ENCODE measurements around the gene ZP2.
"Not testable (repeated sequence)": the region's sequence is repeated elsewhere in the genome, so short reads cannot be mapped to it uniquely, and the experiment has no call there.

Gene ZP2

DNA sequence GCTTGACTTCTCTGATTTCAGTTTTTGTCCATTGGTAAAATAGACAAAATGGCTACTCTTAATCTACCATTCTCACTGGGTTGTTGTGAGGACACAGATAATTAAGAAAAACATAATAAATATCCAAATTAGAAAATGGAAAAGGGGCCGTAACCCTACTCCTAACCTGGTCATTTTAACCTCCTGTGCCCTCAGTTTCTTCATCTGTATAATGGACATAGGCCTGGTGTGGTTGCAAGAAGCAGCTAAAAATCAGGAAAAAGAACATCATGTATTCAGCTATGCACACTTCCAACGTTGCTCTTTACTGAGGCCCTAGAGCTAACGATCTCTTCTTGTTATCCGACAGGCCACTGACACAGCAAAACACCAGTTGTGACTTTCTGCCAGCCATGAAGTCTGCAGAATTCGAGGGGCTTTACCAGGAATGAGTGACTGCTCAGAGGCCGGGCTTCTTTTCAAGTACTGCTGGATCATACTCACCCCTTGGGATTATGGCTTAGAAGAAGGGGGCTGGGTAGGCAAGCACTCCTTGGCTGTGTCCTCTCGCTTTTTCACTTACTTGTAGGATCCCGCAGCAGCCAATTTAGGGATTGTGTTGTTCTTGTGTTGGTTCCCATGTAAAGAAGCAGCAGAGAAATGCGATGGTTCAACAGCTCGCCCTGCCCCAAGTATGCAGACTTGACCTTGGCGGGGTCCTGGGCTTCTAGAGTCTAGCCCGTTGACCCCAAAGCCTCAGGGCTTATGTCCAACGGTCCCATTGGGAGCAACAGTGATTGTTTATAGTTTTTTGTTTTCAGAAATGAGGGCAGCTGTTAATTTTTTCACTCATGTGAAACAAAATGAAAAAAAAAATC lies 32.0 kb downstream of the ZP2 start:
- H3K4me3 ChIP-seq (ENCODE audit: low read length) = no peak overlapping the region
- DNase-seq (ENCODE audit: low read depth) = no peak
- TF ChIP-seq, protein P1, sequence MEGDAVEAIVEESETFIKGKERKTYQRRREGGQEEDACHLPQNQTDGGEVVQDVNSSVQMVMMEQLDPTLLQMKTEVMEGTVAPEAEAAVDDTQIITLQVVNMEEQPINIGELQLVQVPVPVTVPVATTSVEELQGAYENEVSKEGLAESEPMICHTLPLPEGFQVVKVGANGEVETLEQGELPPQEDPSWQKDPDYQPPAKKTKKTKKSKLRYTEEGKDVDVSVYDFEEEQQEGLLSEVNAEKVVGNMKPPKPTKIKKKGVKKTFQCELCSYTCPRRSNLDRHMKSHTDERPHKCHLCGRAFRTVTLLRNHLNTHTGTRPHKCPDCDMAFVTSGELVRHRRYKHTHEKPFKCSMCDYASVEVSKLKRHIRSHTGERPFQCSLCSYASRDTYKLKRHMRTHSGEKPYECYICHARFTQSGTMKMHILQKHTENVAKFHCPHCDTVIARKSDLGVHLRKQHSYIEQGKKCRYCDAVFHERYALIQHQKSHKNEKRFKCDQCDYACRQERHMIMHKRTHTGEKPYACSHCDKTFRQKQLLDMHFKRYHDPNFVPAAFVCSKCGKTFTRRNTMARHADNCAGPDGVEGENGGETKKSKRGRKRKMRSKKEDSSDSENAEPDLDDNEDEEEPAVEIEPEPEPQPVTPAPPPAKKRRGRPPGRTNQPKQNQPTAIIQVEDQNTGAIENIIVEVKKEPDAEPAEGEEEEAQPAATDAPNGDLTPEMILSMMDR (IDR thresholded peaks at IDR 0.05; ENCODE audit: insufficient read depth, low read depth, low read length, missing control alignments) = no peak

DNA sequence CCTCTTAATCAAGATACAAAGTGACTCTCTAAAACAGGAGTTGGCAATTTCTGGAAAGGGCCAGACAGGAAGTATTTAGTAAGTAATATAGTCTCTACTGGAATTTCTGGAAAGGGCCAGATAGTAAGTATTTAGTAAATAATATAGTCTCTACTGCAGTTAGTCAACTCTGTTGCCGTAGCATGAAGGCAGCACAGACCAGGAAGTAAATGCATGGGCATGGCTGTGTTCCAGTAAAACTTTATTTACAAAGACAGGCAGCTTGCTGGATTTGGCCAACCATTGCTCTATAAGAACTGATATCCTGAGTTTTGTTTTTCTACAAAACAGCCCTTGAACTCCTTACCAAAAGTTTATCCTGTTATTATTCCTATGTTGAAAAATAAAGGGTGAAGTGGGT lies 36.0 kb downstream of the ZP2 start:
- no peak overlapping the region for H3K4me3 ChIP-seq (ENCODE audit: low read length)
- TF ChIP-seq, protein P1 (IDR thresholded peaks at IDR 0.05; ENCODE audit: insufficient read depth, low read depth, low read length, missing control alignments) = no peak
- DNase-seq (ENCODE audit: low read depth) = no peak

DNA sequence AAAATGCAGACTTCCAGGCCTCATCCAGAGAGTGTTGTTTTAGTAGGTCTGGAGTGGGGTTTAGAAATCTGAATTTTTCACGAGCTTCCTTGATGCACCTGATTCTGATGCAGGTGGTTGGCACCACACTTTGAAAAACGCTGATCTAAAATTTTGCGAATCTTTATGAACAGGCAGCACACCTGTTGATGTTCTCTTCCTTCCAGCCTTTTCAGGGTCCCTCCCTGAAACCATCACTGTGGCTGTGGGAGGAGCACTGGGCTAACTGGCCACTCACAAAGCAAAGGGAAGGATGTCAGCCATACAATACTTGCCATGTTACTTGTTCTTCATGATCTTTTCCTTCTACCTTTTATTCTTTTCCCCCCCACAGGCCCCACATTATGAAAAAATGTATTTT lies 38.7 kb downstream of the ZP2 start:
- DNase-seq (ENCODE audit: low read depth) = no peak
- TF ChIP-seq, protein P1 (IDR thresholded peaks at IDR 0.05; ENCODE audit: insufficient read depth, low read depth, low read length, missing control alignments) = no peak
- H3K4me3 ChIP-seq (ENCODE audit: low read length) = no peak overlapping the region

DNA sequence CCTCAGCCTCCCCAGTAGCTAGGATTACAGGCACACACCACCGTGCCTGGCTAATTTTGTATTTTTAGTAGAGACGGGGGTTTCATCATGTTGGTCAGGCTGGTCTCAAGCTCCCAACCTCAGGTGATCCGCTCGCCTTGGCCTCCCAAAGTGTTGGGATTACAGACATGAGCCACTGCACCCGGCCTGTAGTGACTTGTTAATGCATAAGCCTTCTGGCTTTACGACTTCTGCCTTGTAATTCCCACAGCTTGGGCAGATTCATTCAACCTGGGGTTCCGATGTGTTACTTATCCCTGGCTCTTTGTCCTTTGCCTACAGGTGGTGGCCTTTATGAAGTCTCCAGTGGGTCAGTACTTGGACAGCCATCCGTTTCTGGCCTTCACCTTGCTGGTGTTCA lies 41.3 kb downstream of the ZP2 start:
- H3K4me3 ChIP-seq (ENCODE audit: low read length); DNase-seq (ENCODE audit: low read depth): not testable (repeated sequence)

DNA sequence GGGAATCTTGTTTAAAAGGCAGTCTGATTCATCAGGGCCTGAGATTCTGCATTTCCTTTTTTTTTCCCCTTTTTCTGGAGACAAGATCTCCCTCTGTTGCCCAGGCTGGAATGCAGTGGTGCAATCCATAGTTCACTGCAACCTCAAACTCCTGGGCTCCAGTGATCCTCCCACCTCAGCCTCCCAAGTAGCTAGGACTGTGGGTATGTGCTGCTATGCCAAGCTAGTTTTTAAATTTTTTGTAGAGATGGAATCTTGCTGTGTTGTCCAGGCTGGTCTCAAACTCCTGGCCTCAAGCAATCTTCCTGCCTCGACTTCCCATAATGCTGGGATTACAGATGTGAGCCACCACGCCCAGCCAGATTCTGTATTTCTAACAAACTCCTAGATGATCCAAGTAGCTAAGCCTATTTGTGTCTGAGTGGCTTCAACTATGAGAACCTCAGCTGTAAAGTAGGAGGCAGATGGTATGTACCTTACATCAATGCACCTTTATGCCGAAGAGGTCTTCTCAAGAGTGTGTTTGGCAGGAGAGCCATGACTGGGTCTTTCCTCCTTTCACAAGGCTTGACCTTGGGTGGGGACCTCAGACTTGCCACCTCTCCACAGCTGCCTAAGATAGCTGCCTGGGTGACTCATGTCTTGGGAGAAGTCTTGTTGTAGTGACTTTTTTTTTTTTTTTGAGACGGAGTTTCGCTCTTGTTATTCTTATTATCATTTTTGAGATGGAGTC lies 42.0 kb downstream of the ZP2 start:
- peak; percentile 31 for DNase-seq (ENCODE audit: low read depth)
- TF ChIP-seq, protein P1 (IDR thresholded peaks at IDR 0.05; ENCODE audit: insufficient read depth, low read depth, low read length, missing control alignments) = no peak
- no peak overlapping the region for H3K4me3 ChIP-seq (ENCODE audit: low read length)

DNA sequence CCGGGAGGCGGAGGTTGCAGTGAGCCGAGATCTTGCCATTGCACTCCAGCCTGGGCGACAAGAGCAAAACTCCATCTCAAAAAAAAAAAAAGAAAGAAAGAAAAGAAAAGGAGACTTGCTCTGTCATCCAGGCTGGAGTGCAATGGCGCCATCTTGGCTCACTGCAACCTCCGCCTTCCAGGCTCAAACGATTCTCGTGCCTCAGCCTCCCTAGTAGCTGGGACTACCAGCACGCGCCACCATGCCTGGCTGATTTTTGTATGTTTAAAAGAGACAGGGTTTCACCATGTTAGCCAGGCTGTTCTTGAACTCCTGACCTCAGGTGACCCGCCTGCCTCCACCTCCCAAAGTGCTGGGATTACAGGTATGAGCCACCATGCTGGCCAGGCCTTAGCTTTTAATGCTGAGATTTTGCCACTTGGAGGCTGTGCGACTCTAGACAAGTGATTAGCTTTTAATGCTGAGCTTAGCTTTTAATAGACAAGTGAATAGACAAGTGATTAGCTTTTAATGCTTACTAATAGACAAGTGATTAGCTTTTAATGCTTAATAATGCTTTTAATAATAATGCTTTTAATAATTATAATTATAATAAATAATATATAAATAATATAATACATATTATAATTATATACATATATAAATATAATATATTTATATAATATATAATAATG lies 43.3 kb downstream of the ZP2 start:
- no peak for DNase-seq (ENCODE audit: low read depth)
- no peak overlapping the region for H3K4me3 ChIP-seq (ENCODE audit: low read length)
- TF ChIP-seq, protein P1 (IDR thresholded peaks at IDR 0.05; ENCODE audit: insufficient read depth, low read depth, low read length, missing control alignments) = no peak

DNA sequence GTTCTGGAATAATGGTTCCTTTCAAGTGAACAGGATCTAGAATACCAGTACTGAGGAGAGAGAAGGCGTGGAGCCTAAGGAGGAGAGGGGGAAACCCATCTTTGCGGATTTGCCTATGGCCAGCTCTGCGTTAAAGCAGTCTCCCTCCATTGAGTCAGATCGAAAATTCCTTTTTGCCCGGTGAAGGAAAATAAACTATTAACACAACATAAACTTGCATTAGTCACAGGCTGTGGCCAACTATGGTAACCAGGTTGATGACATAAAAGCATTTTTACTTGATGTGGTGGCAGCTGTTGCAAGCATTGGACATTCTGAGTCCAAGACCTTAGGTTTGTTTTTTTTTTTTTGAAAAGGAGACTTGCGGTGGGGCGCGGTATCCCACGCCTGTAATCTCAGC lies 44.0 kb downstream of the ZP2 start:
- no peak overlapping the region for H3K4me3 ChIP-seq (ENCODE audit: low read length)
- TF ChIP-seq, protein P1 (IDR thresholded peaks at IDR 0.05; ENCODE audit: insufficient read depth, low read depth, low read length, missing control alignments) = no peak
- peak; percentile 88 for DNase-seq (ENCODE audit: low read depth)
